Heart left ventricle (tissue), 16 donors: ENCODE results near the gene BMPER. TPM values are rescaled to one million over a fixed set of nuclear protein-coding genes. Genes with fewer than 3 reads are reported as not detected.

Experiments
- ATAC-seq, 4 donors: fragments of 200-7000 bp; cut with Tn5 transposase; one replicate each; pipeline ENCODE4 v1.9.1; 2020 to 2022; ENCODE audit warnings: moderate library complexity in 4 of 4, mild to moderate bottlenecking in 3 of 4, moderate number of reproducible peaks in 1 of 4
- DNase-seq, 5 donors: peaks; one replicate each; pipeline ENCODE4 v3.0.0-alpha.2; 2020
- H3K27ac ChIP-seq, 12 donors: fragments of 200-600 bp; sonication (generic) in 4 of 12; one replicate each; pipeline versions ENCODE4 v1.5.0 to v1.8.0; 2016 to 2022; ENCODE audit warnings: mild to moderate bottlenecking in 2 of 12
- H3K27me3 ChIP-seq, 9 donors: fragments of 200-600 bp; sonication (generic) in 2 of 9; one replicate each; pipeline versions ENCODE4 v1.5.1 to v1.8.0; 2016 to 2022; ENCODE audit warnings: mild to moderate bottlenecking in 3 of 9
- H3K36me3 ChIP-seq, 9 donors: fragments of 200-600 bp; sonication (generic) in 2 of 9; one replicate each; pipeline versions ENCODE4 v1.5.0 to v1.8.0; 2018 to 2022; ENCODE audit warnings: mild to moderate bottlenecking in 2 of 9
- H3K4me1 ChIP-seq, 12 donors: fragments of 200-600 bp; sonication (generic) in 4 of 12; one replicate each; pipeline versions ENCODE4 v1.5.0 to v1.8.0; 2016 to 2022; ENCODE audit warnings: mild to moderate bottlenecking in 3 of 12
- H3K4me3 ChIP-seq, 12 donors: fragments of 200-600 bp; sonication (generic) in 4 of 12; one replicate each; pipeline versions ENCODE4 v1.5.0 to v1.8.0; 2017 to 2022; ENCODE audit warnings: mild to moderate bottlenecking in 9 of 12, moderate library complexity in 4 of 12
- H3K9me3 ChIP-seq, 12 donors: fragments of 200-600 bp; sonication (generic) in 4 of 12; one replicate each; pipeline versions ENCODE4 v1.5.0 to v1.8.0; 2016 to 2022; ENCODE audit warnings: mild to moderate bottlenecking in 1 of 12
- POLR2A ChIP-seq, 2 donors: fragments of 450-650 bp; IDR thresholded peaks; one replicate each; pipeline ENCODE4 v1.6.1; 2017; ENCODE audit warnings: antibody characterized with exemption in 2 of 2, mild to moderate bottlenecking in 2 of 2, moderate library complexity in 2 of 2
- whole genome bisulfite sequencing, 4 donors: extraction: QIAGEN DNeasy Blood & Tissue Kit in 2 of 4; methylation state at CpG; one replicate each; pipeline versions ENCODE4 v1.1.5 to v1.1.7; 2013 to 2018; 5-methylcytosine and 5-hydroxymethylcytosine counted together
- intact Hi-C, 10 donors: fragments of 100-400 bp; cut with DNase I; formaldehyde crosslinking; loops; one replicate each; pipeline versions ENCODE4 v1.11.1 to v1.14.2; 2022
- polyA plus RNA-seq, 2 donors: library from polyadenylated mRNA; stranded (reverse); fragments of 200-250 nt; gene quantifications; one replicate each; pipeline ENCODE4 v1.2.3, GENCODE V29; 2013
- total RNA-seq, 9 donors: library from RNA; depleted of rRNA in 2 of 9; stranded (reverse); fragments of >200 nt in 2 of 9; fragmentation: NEBNext Ultra II Directional in 3 of 9; extraction: Animal tissue kit (Norgen Biotek cat#: 25700) in 3 of 9; gene quantifications; one replicate each; pipeline versions ENCODE4 v1.1.0 to v1.2.4, GENCODE V29; 2016 to 2023
- TF ChIP-seq, protein P1 (sequence below), 12 donors: fragments of 200-600 bp; sonication (generic) in 4 of 12; IDR thresholded peaks; one replicate each; pipeline versions ENCODE4 v1.5.0 to v1.8.0; 2018 to 2022; ENCODE audit warnings: antibody characterized with exemption in 12 of 12, mild to moderate bottlenecking in 5 of 12
- donor health status: ischemic (EF 13 %, LVEDD 7.1; RV severe dilation, severe dysfunction).
- donor health status: healthy with polysubstance abuse.
- donor health status: DM: no; HTN: yes; CAD: no.
- donor health status: DM: no; HTN: no; CAD: no.
- donor health status: ischemic (EF 25% LVEDD 6.9; RV normal size, moderate dysfunction).
- donor health status: ischemic (EF 25% LVEDD 5.7; RV mildly dilated, moderate dysfunction).
- donor health status: healthy.
- donor health status: DM: yes; HTN: yes; CAD: no.
- donor health status: ischemic (EF 35%, LVEDD 5.7; RV mildly dilated, moderate dysfunction).
- donor health status: nonischemic (EF 11% LVEDD 7.7; RV severe dilation, severe dysfunction).
- donor health status: DM: yes; HTN: yes; CAD: no.
- donor health status: PGD.
- donor health status: ischemic (EF 29% LVEDD 5.4; RV normal size, mild dysfunction).
- donor health status: nonischemic (EF 23%, LVEDD 6.1; RV moderate dilation, normal function).

BMPER gene
- total and polyA plus RNA-seq, 11 donors, result 0.05 to 4.2 (median 0.85) TPM

DNA sequence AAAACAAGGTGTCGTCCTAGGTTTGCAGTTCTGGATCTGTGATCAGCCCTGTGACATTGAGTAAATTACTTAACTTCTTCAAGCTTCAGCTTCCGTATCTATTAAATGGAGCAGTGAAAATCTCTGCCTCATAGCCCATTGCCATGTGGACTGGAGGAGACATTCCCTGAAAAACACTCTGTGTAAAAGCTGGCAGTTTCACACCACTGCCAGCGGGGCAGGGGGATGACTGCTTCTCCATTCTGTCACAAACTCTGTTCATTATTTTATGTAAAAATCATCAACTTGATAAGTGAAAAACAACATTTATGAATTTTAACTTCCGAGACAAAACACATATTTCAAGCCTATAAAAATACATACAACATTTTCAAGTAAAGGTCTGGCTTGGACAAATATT is 234.7 kb downstream of the BMPER start:
- no peak overlapping the region for H3K4me3 ChIP-seq
- H3K36me3 ChIP-seq, result no peaks in the 10 kb centered on the region
- no peaks in the 10 kb centered on the region for H3K27me3 ChIP-seq
- no peaks in the 10 kb centered on the region for H3K9me3 ChIP-seq
- no peak overlapping the region for H3K27ac ChIP-seq
- ATAC-seq (no peak), DNase-seq (no peak)
- no peak for TF ChIP-seq POLR2A (IDR thresholded peaks at IDR 0.05)
- TF ChIP-seq, protein P1, sequence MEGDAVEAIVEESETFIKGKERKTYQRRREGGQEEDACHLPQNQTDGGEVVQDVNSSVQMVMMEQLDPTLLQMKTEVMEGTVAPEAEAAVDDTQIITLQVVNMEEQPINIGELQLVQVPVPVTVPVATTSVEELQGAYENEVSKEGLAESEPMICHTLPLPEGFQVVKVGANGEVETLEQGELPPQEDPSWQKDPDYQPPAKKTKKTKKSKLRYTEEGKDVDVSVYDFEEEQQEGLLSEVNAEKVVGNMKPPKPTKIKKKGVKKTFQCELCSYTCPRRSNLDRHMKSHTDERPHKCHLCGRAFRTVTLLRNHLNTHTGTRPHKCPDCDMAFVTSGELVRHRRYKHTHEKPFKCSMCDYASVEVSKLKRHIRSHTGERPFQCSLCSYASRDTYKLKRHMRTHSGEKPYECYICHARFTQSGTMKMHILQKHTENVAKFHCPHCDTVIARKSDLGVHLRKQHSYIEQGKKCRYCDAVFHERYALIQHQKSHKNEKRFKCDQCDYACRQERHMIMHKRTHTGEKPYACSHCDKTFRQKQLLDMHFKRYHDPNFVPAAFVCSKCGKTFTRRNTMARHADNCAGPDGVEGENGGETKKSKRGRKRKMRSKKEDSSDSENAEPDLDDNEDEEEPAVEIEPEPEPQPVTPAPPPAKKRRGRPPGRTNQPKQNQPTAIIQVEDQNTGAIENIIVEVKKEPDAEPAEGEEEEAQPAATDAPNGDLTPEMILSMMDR (IDR thresholded peaks at IDR 0.05), result no peak
- WGBS, 4 donors, result 85 to 95% (median 92%) methylated on average over 4 of the region's 4 CpGs
- H3K4me1 ChIP-seq, result no peaks in the 10 kb centered on the region
- intact Hi-C loops, result no loop called here

DNA sequence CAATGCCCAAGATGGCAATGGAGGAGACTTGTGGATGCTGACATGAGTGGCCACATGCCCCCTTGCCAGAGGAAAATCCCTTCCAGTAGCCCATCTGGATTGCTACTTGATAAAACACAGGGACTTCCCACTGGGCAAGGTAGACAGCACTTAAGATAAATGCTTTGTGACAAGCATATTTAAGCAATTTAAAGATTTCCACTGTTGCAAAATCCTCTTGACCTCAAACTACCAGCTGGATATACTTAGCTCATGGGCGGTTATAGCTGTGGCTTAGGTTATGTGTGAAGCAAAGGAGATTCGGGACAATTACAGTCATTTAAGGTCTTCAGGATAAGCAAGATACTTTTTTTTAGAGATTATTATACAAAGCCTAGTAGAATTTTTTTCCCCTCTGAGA is 238.1 kb downstream of the BMPER start:
- WGBS, 4 donors, result 76 to 95% (median 87%) methylated on average over 2 of the region's 2 CpGs
- Histone ChIP-seq H3K36me3 (no peaks in the 10 kb centered on the region), H3K4me1 (no peaks in the 10 kb centered on the region), H3K27me3 (no peaks in the 10 kb centered on the region), H3K9me3 (no peaks in the 10 kb centered on the region), H3K4me3 (no peak overlapping the region), H3K27ac (no peak overlapping the region)
- TF ChIP-seq, protein P1 (IDR thresholded peaks at IDR 0.05), result no peak
- TF ChIP-seq POLR2A (IDR thresholded peaks at IDR 0.05), result no peak
- DNase-seq, result no peak
- no peak for ATAC-seq
- intact Hi-C loops, result no loop called here

DNA sequence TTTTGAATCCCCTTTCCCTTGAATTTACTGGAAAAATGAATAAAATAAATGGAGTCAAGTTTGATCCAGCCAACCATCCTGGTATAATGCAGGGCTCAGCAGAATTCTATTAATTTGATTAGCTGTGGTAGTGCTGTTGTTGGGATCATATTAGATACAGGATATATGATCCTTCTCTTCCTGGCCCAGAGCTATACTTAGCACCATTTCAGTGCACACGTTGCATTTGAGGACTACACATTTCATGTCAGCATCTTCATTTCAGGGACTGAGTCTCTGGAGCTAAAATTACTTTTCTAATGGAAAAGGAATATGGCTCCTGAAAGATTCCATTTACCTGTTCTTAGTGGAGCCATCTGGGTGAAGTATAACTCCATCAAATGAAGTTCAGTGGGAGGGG is 240.3 kb downstream of the BMPER start:
- Histone ChIP-seq H3K36me3 (no peaks in the 10 kb centered on the region), H3K4me1 (no peaks in the 10 kb centered on the region), H3K27me3 (no peaks in the 10 kb centered on the region), H3K4me3 (no peak overlapping the region), H3K9me3 (no peaks in the 10 kb centered on the region), H3K27ac (no peak overlapping the region)
- intact Hi-C loops, result no loop called here
- TF ChIP-seq, protein P1 (IDR thresholded peaks at IDR 0.05), result no peak
- TF ChIP-seq POLR2A (IDR thresholded peaks at IDR 0.05), result no peak
- 31 to 47% (median 39%) methylated on average over 1 of the region's 1 CpG for WGBS, 4 donors
- ATAC-seq, result no peak
- no peak for DNase-seq

DNA sequence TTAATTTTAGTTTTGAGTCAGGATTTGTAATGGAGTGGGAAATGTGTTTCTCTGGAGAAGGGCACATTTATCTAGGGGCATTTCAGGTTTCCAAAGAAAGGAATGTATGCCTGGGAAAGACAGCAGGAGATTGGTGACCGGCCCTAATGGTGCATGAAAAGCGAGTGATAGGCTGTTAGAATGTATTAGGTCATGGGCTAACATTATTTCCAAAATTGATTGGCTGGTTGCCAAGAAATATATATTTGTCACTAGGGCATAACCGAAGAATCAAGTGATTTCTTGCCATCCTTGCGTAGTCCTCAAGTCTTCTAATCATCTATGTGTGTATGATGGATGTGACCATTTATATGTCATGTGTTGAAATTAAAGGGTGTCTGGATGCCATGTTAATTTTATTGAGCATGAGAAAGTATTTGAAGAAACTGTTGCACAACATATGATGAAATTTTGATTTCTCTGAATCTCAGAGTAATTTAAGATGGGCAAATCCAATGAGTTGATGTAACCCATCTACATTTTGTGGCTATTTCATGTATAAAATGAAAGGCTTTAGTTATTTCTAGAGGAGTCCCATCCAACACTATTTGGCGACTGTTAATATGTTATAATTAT is 248.4 kb downstream of the BMPER start:
- H3K36me3 ChIP-seq, result no peaks in the 10 kb centered on the region
- peaks cover 0 to 11% (median 0%) of the 10 kb centered on the region in 12 donors for H3K4me1 ChIP-seq
- no peak overlapping the region for H3K4me3 ChIP-seq
- TF ChIP-seq, protein P1 (IDR thresholded peaks at IDR 0.05), result no peak
- TF ChIP-seq POLR2A (IDR thresholded peaks at IDR 0.05), result no peak
- no peak overlapping the region for H3K27ac ChIP-seq
- ATAC-seq (no peak), DNase-seq (no peak)
- intact Hi-C loops, result no loop called here
- WGBS, 4 donors, result 91 to 92% (median 91%) methylated on average over 5 of the region's 5 CpGs
- H3K9me3 ChIP-seq, result no peaks in the 10 kb centered on the region
- no peaks in the 10 kb centered on the region for H3K27me3 ChIP-seq
